GM21526 (cell line): ENCODE data around the gene PON2.
"Not testable (repeated sequence)": the region's sequence is repeated elsewhere in the genome, so short reads cannot be mapped to it uniquely, and the experiment has no call there.

Experiments
- ATAC-seq: cut with Tn5 transposase; IDR thresholded peaks from one replicate; pipeline ENCODE4 v1.9.1; 2021; ENCODE audit warnings: moderate library complexity; ENCODE audit not compliant: unreplicated experiment, low FRiP score

PON2 gene

GRCh38 chr7:95434557-95435421 is at the start of gene PON2:
PON2 (minus strand) TSS chr7:95435028; CDS start chr7:95434951, 77 bp downstream.
- ATAC-seq: peak; percentile 96

GRCh38 chr7:95482424-95482823 is 47.6 kb upstream of the PON2 start:
- no peak for ATAC-seq

DNA sequence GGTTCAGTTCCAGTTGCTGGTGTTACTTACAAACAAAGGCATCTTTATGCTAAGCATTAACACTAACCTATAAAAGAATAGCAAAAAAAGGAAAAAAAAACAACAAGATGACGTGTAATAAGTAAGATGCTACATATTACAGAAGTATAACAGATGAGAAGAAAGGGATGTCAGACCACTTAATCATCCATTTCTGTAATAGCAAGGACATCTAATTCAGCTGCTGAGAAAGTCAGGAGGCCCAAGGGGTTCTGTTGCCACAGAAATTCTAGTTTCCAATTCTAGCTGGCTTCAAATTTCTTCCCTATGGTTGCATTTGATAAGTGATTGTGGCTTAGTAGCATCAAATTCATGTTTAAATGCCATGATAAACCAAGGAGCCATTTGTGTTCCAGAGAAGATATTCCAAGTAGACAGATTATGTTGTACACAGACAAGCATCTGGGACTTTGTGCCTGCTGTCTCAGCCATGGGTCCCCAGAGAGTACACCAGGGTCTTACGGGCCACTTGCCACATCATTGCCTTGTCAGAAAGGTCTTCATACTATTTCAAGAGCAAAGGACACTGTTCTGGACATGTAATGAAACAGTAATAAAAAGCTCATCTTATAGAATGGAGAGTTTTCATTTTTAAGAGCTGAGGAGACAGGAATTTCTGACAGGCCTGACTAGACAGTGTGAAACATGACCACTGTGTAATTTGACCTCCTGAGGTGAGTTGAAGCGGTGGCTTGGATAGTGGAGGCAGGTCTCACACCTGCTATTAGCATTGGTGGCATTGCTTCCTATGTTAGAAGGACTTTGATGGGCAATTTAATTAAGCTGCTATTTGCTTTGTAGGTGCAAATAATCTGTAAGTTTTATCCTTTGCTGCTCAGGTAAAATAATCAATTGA is 46.7 kb upstream of the PON2 start:
- ATAC-seq: no peak

DNA sequence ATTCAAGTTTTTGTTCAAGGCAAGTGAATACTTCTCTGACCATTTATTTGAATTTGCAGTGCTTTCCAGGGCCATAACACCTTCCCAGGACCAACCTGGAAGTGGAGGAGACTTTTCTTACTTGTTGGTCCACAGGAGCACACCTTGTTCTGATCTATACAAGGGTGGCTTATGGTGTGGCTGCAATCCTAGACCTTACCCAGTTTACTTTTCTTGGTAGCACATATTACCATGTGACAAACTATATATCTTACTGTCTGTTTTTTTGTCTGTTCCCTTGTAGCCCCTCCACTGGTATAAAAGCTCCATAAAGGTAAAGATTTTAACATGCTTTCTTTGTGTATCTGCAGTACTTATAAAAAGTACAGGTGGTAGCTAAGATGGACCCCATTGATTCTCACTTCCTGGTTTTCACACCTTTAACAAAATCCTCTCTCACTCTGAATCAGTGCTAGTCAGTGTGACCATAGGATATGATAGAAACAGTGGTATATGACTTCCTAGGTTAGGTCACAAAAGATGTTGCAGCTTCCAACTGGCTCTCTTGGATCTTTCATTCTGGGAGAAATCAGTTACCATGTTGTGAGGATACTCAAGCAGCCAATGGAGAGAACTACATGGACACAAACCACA is 45.3 kb upstream of the PON2 start:
- no peak for ATAC-seq

GRCh38 chr7:95478272-95479037 is 43.6 kb upstream of the PON2 start:
- no peak for ATAC-seq

DNA sequence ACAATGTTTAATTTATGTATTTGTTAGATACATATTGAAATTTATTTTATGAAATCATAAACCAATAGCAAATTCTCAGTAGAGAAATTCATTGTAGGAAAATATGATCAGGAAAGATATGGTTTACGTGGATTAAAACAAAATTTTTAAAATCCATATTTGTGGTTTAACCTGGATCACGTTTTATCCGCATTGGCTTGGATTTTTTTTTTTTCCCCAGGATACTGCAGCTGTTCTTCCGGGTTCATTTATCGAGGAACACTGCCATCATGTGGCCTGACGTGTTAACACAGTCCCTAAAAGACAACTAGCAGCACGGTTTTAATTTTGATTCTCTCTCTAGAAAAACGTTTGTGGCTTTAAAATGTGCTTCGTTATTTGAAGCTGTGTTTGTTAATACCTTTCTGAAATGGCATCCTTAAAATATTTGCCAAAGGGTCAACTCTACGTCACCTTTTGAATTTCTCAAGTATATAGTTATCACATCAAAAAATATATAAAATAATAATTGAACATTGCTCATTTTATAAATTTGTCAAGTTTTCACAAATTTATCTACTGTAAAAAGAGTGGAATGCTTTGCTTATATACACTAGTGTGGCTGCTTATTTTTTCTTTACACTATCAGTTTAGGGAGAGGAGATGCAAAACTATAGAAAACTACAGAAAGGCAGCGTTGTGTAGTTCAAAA is 42.2 kb upstream of the PON2 start:
- peak; percentile 57 for ATAC-seq

GRCh38 chr7:95476072-95476847 is 41.4 kb upstream of the PON2 start:
- ATAC-seq: no peak

GRCh38 chr7:95473276-95473985 is 38.6 kb upstream of the PON2 start:
- ATAC-seq: no peak

GRCh38 chr7:95472581-95473161 is 37.8 kb upstream of the PON2 start:
- ATAC-seq: no peak

DNA sequence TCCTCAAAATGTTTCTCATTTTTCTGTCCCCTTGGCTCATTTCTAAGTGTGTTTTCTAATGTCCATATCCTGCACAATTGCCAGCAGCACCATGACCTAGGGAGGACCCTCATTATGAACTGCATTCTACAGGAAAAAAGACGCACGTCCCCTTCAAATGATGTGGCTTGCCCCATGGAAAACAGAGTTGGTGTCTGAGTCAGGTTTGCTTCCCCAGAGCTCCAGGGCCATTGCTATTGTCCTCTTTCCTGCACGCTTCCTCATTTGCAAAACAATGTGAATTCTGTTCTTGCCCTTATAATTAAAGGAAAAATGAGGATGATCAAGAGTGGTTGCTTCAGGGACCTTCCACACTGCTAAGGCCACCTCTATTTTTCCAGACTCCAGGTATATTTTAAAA is 36.2 kb upstream of the PON2 start:
- no peak for ATAC-seq

DNA sequence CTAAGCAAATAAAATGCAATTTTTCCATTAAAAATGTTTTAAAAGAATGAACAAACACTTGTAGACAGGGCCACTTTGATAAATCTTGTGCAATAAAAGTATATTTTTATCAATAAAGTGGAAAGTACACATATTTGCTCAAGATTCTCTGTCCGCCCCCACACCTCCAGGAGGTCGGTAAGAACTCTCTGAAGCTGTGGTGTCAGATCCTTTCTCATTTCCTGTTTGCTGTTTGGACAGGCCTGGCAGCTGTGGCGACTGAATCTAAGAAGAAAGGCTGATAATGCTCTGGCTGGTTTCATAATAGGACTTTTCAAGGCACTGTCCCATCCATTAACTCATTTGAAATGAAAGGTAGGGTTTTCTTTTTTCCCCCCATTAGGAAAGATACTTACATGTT is 35.6 kb upstream of the PON2 start:
- ATAC-seq: peak; percentile 99

GRCh38 chr7:95469848-95470247 is 35.0 kb upstream of the PON2 start:
- ATAC-seq: no peak

- no peak for ATAC-seq
These were observed 34.4 kb upstream of the PON2 start for GRCh38 chr7:95469187-95469586.

DNA sequence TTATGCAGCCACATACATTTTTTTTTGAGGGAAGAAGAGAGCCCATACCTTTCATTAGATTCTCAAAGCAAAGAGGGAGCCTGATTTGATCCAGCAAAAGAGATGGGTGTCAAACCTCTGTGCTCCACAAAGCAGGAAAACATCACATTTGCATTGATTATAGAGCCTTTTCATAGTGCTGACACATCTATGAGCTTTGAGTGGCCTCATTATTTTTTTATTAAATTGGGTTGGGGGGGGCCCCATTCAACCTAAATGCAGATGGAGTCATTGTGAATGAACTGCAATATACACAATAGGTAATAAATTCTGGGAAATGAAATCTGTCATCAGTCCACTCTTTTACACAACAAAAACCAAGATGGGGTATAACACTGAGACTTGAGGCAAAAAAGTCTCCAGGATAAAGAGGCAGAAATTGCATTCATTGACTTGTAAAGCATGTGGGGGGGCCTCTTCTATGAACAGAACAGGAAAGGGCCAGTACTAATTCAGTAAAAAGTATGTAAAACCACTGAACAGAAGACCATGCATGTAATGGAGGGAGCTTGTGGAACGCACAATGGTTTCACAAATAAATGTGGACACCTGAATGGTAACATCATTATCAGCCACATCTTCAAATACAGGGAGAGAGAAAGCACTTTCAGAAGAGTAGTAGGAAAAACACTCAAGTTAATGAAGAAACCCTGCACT is 33.2 kb upstream of the PON2 start:
- ATAC-seq: no peak

DNA sequence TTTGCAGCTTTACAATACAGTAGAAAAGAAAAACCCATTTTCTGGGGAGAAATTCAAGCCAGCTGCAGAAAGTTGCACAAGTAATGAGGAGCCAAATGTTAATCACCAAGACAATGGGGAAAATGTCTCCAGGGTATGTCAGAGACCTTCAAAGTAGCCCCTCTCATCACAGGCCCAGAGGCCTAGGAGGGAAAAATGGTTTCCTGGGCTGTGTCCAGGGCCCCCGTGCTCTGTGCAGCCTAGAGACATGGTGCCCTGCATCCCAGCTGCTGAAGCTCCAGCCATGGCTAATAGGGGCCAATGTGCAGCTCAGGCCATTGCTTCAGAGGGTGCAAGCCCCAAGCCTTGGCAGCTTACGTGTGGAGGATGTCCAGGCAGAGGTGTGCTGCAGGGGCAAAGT is 25.8 kb upstream of the PON2 start:
- ATAC-seq: not testable (repeated sequence)

- no peak for ATAC-seq
These were observed 23.1 kb upstream of the PON2 start for GRCh38 chr7:95457947-95458346.

- no peak for ATAC-seq
These were observed 19.7 kb upstream of the PON2 start for GRCh38 chr7:95454438-95455045.
